ENCODE measurements around the gene FALEC. TPM values are rescaled to one million over a fixed set of nuclear protein-coding genes. Genes with fewer than 3 reads are reported as not detected.
A peak's percentile ranks its signal among the peaks of the same experiment; 100 is the strongest.

Gene FALEC
- total RNA-seq, 1 donor from 2014 or later: not detected

DNA sequence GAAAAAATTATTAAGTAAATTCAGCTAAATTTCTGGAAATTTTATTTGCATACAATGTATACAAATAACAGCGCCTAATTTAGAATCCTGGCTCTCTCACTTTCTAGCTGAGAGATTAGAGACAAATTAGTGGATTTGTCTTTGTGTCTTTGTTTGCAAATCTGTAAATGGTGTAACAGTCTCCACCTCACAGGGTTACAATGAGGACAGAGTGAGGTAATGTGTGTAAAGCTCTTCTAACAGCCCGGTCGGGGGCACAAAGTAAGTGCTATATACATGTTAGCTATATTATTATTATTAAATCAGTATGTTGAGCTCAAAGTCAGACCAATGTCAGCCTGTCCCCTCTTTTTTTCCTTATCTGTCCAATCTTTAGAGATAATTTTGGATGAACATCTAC is 28.7 kb downstream of the FALEC start:
- H3K4me1 Mint-ChIP-seq (ENCODE audit: low read depth): peaks cover 4% of the 10 kb centered on the region
- H3K27me3 Mint-ChIP-seq (ENCODE audit: low read depth): no peaks in the 10 kb centered on the region
- no peak overlapping the region for H3K4me3 Mint-ChIP-seq (ENCODE audit: unreplicated experiment)
- no peaks in the 10 kb centered on the region for H3K36me3 Mint-ChIP-seq (ENCODE audit: low read depth)
- TF ChIP-seq, protein P1, sequence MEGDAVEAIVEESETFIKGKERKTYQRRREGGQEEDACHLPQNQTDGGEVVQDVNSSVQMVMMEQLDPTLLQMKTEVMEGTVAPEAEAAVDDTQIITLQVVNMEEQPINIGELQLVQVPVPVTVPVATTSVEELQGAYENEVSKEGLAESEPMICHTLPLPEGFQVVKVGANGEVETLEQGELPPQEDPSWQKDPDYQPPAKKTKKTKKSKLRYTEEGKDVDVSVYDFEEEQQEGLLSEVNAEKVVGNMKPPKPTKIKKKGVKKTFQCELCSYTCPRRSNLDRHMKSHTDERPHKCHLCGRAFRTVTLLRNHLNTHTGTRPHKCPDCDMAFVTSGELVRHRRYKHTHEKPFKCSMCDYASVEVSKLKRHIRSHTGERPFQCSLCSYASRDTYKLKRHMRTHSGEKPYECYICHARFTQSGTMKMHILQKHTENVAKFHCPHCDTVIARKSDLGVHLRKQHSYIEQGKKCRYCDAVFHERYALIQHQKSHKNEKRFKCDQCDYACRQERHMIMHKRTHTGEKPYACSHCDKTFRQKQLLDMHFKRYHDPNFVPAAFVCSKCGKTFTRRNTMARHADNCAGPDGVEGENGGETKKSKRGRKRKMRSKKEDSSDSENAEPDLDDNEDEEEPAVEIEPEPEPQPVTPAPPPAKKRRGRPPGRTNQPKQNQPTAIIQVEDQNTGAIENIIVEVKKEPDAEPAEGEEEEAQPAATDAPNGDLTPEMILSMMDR (IDR thresholded peaks at IDR 0.05): no peak
- no peak overlapping the region for H3K27ac Mint-ChIP-seq (ENCODE audit: unreplicated experiment)
- no peak for DNase-seq (ENCODE audit: low spot score)
- no peaks in the 10 kb centered on the region for H3K9me3 Mint-ChIP-seq (ENCODE audit: low read depth)

DNA sequence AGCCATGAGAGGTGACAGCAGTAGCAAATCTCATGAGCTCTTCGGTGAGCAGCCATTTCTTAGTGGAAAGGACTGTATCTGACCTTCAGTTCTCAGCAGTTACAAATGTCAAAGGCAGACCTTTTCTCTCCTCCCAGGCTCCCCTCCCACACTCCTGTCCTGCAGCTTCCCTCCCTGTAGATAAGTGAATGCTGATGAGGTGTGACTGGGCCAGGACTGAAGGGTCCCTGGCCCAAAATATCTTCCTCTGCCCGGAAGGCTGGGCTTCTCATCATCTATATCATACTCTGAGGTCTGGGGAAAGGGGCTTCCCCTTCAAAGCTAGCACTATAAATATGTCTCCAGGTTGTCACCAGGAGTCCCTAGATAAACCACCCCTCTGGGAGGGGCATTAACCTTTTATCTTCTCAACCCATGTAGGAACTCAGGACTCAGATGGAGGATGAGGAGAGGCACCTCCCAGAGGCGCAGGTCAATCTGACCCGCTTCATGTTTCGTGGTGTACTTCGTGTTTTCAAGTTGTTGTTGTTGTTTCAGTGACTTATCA is 30.0 kb downstream of the FALEC start:
- peaks cover 15% of the 10 kb centered on the region for H3K4me1 Mint-ChIP-seq (ENCODE audit: low read depth)
- no peaks in the 10 kb centered on the region for H3K9me3 Mint-ChIP-seq (ENCODE audit: low read depth)
- no peaks in the 10 kb centered on the region for H3K27me3 Mint-ChIP-seq (ENCODE audit: low read depth)
- DNase-seq (ENCODE audit: low spot score): no peak
- TF ChIP-seq, protein P1 (IDR thresholded peaks at IDR 0.05): no peak
- no peaks in the 10 kb centered on the region for H3K36me3 Mint-ChIP-seq (ENCODE audit: low read depth)
- no peak overlapping the region for H3K4me3 Mint-ChIP-seq (ENCODE audit: unreplicated experiment)
- no peak overlapping the region for H3K27ac Mint-ChIP-seq (ENCODE audit: unreplicated experiment)

DNA sequence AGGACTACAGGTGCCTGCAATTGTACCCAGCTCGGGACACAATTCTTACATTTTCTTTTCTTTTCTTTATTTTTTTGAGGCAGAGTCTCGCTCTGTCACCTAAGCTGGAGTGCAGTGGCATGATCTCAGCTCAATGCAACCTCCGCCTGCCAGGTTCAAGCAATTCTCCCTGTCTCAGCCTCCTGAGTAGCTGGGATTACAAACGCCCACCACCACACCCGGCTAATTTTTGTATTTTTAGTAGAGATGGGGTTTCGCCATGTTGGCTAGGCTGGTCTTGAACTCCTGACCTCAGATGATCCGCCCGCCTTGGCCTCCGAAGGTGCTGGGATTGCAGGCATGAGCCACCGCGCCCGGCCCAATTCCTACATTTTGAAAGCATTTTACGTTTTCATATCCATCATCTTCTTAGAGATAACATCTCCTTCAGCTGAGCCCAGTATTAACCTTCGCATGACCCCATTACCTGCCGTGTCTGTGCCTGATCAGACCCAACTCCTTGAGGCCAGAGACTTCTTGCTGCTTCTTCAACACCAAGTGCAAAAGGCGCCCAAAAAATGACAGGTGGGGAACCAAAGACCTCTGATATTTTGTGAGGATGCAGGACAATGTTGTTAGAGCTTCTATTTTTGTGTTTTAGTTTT is 30.9 kb downstream of the FALEC start:
- Mint-ChIP-seq H3K9me3 (ENCODE audit: low read depth) (no peaks in the 10 kb centered on the region), H3K4me1 (ENCODE audit: low read depth) (peaks cover 23% of the 10 kb centered on the region), H3K4me3 (ENCODE audit: unreplicated experiment) (no peak overlapping the region), H3K27ac (ENCODE audit: unreplicated experiment) (no peak overlapping the region), H3K27me3 (ENCODE audit: low read depth) (no peaks in the 10 kb centered on the region), H3K36me3 (ENCODE audit: low read depth) (no peaks in the 10 kb centered on the region)
- no peak for DNase-seq (ENCODE audit: low spot score)
- TF ChIP-seq, protein P1 (IDR thresholded peaks at IDR 0.05): no peak

DNA sequence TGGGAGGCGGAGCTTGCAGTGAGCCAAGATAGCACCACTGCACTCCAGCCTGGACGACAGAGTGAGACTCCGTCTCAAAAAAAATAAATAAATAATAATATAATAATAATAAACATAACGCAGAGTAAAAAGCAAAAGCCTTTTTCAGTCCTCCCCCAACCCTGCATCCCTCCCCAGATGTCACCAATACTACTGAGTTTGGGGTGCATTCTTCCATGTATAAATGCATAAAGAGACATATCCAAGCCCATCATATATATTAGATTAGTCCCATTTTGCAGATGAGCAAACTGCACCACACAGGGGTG is 32.7 kb downstream of the FALEC start:
- Mint-ChIP-seq H3K27ac (ENCODE audit: unreplicated experiment) (peak overlapping the region; percentile 57), H3K4me1 (ENCODE audit: low read depth) (peaks cover 34% of the 10 kb centered on the region), H3K4me3 (ENCODE audit: unreplicated experiment) (peak overlapping the region; percentile 67), H3K27me3 (ENCODE audit: low read depth) (no peaks in the 10 kb centered on the region), H3K9me3 (ENCODE audit: low read depth) (no peaks in the 10 kb centered on the region), H3K36me3 (ENCODE audit: low read depth) (no peaks in the 10 kb centered on the region)
- DNase-seq (ENCODE audit: low spot score): no peak
- TF ChIP-seq, protein P1 (IDR thresholded peaks at IDR 0.05): no peak

DNA sequence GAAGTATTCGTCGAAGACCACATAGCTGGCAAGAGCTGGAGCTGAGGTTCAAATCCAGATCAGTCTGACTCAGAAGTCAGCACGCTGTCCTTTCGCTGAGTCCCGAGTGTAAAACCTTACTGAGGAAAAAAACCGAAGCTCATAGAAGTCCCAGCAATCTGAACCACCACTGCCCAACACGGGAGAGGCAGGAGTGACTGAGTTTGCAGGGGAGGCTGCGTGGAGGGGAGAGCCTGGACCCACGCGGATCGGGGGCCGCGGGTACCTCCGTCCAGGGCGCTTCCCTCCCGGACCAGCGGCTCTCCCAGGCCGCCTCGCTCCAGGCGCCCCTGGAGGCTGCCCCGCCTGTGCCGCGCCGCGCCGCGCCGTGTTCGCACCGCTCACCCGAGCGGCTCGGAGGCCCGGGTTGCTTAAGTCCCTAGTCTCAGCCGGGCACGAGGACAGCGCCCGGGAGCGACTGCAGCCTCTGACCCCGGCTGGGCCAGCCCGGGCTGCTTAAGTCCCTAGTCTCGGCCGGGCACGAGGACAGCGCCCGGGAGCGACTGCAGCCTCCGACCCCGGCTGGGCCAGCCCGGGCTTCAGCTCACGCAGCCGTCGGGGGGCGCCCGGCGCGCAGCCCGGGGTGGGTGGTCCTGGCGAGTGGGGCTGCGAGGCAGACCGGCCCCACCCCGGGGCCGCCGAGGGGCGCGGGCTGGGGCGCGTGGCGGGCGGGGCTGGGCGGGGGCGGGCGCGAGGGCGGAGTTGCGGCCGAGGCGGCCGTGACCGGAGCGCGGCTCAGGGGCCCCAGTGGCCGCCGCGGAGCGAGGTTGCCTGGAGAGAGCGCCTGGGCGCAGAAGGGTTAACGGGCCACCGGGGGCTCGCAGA is 33.3 kb downstream of the FALEC start, which contains the start of gene ADAMTSL4:
ADAMTSL4 (plus strand) TSS at position 777 of the 864 bp plus-strand sequence. CDS start 2,881 bp downstream, outside the sequence.
- H3K4me1 Mint-ChIP-seq (ENCODE audit: low read depth): peaks cover 34% of the 10 kb centered on the region
- TF ChIP-seq, protein P1 (IDR thresholded peaks at IDR 0.05): peak; percentile 57
- H3K36me3 Mint-ChIP-seq (ENCODE audit: low read depth): no peaks in the 10 kb centered on the region
- no peaks in the 10 kb centered on the region for H3K27me3 Mint-ChIP-seq (ENCODE audit: low read depth)
- peak within 1 kb of the TSS; percentile 77 for H3K4me3 Mint-ChIP-seq (ENCODE audit: unreplicated experiment)
- H3K9me3 Mint-ChIP-seq (ENCODE audit: low read depth): no peaks in the 10 kb centered on the region
- no peak for DNase-seq (ENCODE audit: low spot score)
- H3K27ac Mint-ChIP-seq (ENCODE audit: unreplicated experiment): peak within 1 kb of the TSS; percentile 75
